KMS-11 (cell line): ENCODE data around the gene ELMO1.

ENCODE experiments used
- H2AFZ ChIP-seq: fragments of 200-600 bp; sonication (generic); 2 replicates; pipeline ENCODE4 v1.6.1; 2016; ENCODE audit warnings: antibody characterized with exemption, mixed run types, low read depth
- H3K27ac ChIP-seq: fragments of 200-600 bp; sonication (generic); 2 replicates; pipeline ENCODE4 v1.6.1; 2016; ENCODE audit warnings: mild to moderate bottlenecking, mixed run types
- H3K27me3 ChIP-seq: fragments of 200-600 bp; sonication (generic); 2 replicates; pipeline ENCODE4 v1.6.1; 2017; ENCODE audit warnings: mild to moderate bottlenecking, low read depth, mixed run types, moderate library complexity; ENCODE audit not compliant: insufficient read depth
- H3K36me3 ChIP-seq: fragments of 200-600 bp; sonication (generic); 2 replicates; pipeline ENCODE4 v1.6.1; 2017; ENCODE audit warnings: mild to moderate bottlenecking, mixed run types; ENCODE audit not compliant: insufficient read depth
- H3K4me1 ChIP-seq: fragments of 200-600 bp; sonication (generic); 2 replicates; pipeline ENCODE4 v1.6.1; 2016; ENCODE audit warnings: mild to moderate bottlenecking, low read depth, mixed run types; ENCODE audit not compliant: poor library complexity, severe bottlenecking
- H3K4me2 ChIP-seq: fragments of 200-600 bp; sonication (generic); 2 replicates; pipeline ENCODE4 v1.7.0; 2016; ENCODE audit warnings: mild to moderate bottlenecking, mixed run types
- H3K4me3 ChIP-seq: fragments of 200-600 bp; sonication (generic); IDR thresholded peaks from 2 replicates; pipeline ENCODE4 v1.6.1; 2017; ENCODE audit warnings: low read depth, low read length, mixed read lengths; ENCODE audit not compliant: insufficient read depth
- H3K79me2 ChIP-seq: fragments of 200-600 bp; sonication (generic); 2 replicates; pipeline ENCODE4 v1.6.1; 2016; ENCODE audit warnings: low read depth, mixed run types; ENCODE audit not compliant: insufficient read depth
- H3K9ac ChIP-seq: fragments of 200-600 bp; sonication (generic); 2 replicates; pipeline ENCODE4 v1.6.1; 2016; ENCODE audit warnings: mild to moderate bottlenecking, mixed run types
- H4K20me1 ChIP-seq: fragments of 200-600 bp; sonication (generic); 2 replicates; pipeline ENCODE4 v1.6.1; 2016; ENCODE audit warnings: mild to moderate bottlenecking, mixed run types; ENCODE audit not compliant: insufficient read depth
- CTCF ChIP-seq: fragments of 200-600 bp; sonication (generic); conservative IDR thresholded peaks from 2 replicates; pipeline ENCODE4 v1.6.1; 2017; ENCODE audit warnings: low read depth, mild to moderate bottlenecking, antibody characterized with exemption, low read length, moderate library complexity, mixed read lengths

ELMO1 gene

GRCh38 chr7:37028909-37029440 is 419.7 kb downstream of the ELMO1 start:
- H4K20me1 ChIP-seq, result no peaks in the 10 kb centered on the region
- no peak overlapping the region for H3K9ac ChIP-seq
- H3K4me2 ChIP-seq, result no peak overlapping the region
- TF ChIP-seq CTCF, result no peak
- no peak overlapping the region for H3K4me3 ChIP-seq
- H3K4me1 ChIP-seq, result no peaks in the 10 kb centered on the region
- no peaks in the 10 kb centered on the region for H3K36me3 ChIP-seq
- H3K27me3 ChIP-seq, result no peaks in the 10 kb centered on the region
- no peaks in the 10 kb centered on the region for H3K79me2 ChIP-seq
- H3K27ac ChIP-seq, result no peak overlapping the region
- H2AFZ ChIP-seq, result no peak overlapping the region

- H2AFZ ChIP-seq, result no peak overlapping the region
- no peak overlapping the region for H3K4me3 ChIP-seq
- no peaks in the 10 kb centered on the region for H3K4me1 ChIP-seq
- TF ChIP-seq CTCF, result no peak
- no peak overlapping the region for H3K27ac ChIP-seq
- no peak overlapping the region for H3K4me2 ChIP-seq
- H4K20me1 ChIP-seq, result no peaks in the 10 kb centered on the region
- H3K9ac ChIP-seq, result no peak overlapping the region
- no peaks in the 10 kb centered on the region for H3K79me2 ChIP-seq
- no peaks in the 10 kb centered on the region for H3K36me3 ChIP-seq
- H3K27me3 ChIP-seq, result no peaks in the 10 kb centered on the region
Observed at GRCh38 chr7:37027557-37028341, 420.9 kb downstream of the ELMO1 start.

- no peak for TF ChIP-seq CTCF
- Histone ChIP-seq H3K4me1 (no peaks in the 10 kb centered on the region), H3K27me3 (no peaks in the 10 kb centered on the region), H3K4me3 (no peak overlapping the region), H3K79me2 (no peaks in the 10 kb centered on the region), H3K9ac (no peak overlapping the region), H2AFZ (no peak overlapping the region), H3K4me2 (no peak overlapping the region), H4K20me1 (no peaks in the 10 kb centered on the region), H3K27ac (no peak overlapping the region), H3K36me3 (no peaks in the 10 kb centered on the region)
Observed at GRCh38 chr7:37027104-37027503, 421.6 kb downstream of the ELMO1 start.

- no peaks in the 10 kb centered on the region for H4K20me1 ChIP-seq
- no peak overlapping the region for H3K4me3 ChIP-seq
- no peaks in the 10 kb centered on the region for H3K27me3 ChIP-seq
- no peak overlapping the region for H3K4me2 ChIP-seq
- peaks cover 3% of the 10 kb centered on the region for H3K4me1 ChIP-seq
- no peaks in the 10 kb centered on the region for H3K36me3 ChIP-seq
- no peak for TF ChIP-seq CTCF
- no peak overlapping the region for H3K27ac ChIP-seq
- H3K9ac ChIP-seq, result no peak overlapping the region
- H2AFZ ChIP-seq, result no peak overlapping the region
- no peaks in the 10 kb centered on the region for H3K79me2 ChIP-seq
Observed at GRCh38 chr7:37018954-37019353, 429.7 kb downstream of the ELMO1 start.
